HepG2 (cell line): Measurements from ENCODE around the gene STX7.

Experiments used
- BCLAF1 ChIP-seq: fragments of 450-650 bp; IDR thresholded peaks from 2 replicates; pipeline ENCODE4 v1.6.1; 2017; ENCODE audit warnings: mild to moderate bottlenecking
- TF ChIP-seq, protein P1 (sequence below): IDR thresholded peaks from 2 replicates; pipeline ENCODE4 v1.6.1; 2016; ENCODE audit warnings: mild to moderate bottlenecking

GRCh38 chr6:132400883-132401617, 111.9 kb downstream of the STX7 start, which contains the start of gene MOXD1:
- TF ChIP-seq, protein P1, sequence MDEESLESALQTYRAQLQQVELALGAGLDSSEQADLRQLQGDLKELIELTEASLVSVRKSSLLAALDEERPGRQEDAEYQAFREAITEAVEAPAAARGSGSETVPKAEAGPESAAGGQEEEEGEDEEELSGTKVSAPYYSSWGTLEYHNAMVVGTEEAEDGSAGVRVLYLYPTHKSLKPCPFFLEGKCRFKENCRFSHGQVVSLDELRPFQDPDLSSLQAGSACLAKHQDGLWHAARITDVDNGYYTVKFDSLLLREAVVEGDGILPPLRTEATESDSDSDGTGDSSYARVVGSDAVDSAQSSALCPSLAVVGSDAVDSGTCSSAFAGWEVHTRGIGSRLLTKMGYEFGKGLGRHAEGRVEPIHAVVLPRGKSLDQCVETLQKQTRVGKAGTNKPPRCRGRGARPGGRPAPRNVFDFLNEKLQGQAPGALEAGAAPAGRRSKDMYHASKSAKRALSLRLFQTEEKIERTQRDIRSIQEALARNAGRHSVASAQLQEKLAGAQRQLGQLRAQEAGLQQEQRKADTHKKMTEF (CRISPR knock-in tag), result no peak
- no peak for TF ChIP-seq BCLAF1
